GM12878 (cell line): ENCODE data around the gene NEMP2. TPM values are rescaled to one million over a fixed set of nuclear protein-coding genes. Genes with fewer than 3 reads are reported as not detected.

ENCODE experiments used
- ATAC-seq: fragments of 200-7000 bp; cut with Tn5 transposase; 3 replicates; pipeline ENCODE4 v1.9.1; 2020; ENCODE audit warnings: mild to moderate bottlenecking, moderate library complexity
- BruUV-seq: library from RNA; stranded (reverse); fragments of 400-500 nt; replicated peaks from 2 replicates; lab custom pipeline; 2021; lab: Mats Ljungman, UMichigan
- CTCF ChIA-PET: fragments of 300-600 bp; sonication (Branson Sonifier 250); formaldehyde crosslinking; extraction: SDS; loops from one replicate; lab custom pipeline; 2021; ENCODE audit warnings: inconsistent platforms; lab: Yijun Ruan, JAX
- POLR2A ChIA-PET: fragments of 350-600 bp; formaldehyde crosslinking; extraction: SDS; loops from one replicate; lab custom pipeline; 2021; ENCODE audit warnings: inconsistent platforms; lab: Charles Lee
- RAD21 ChIA-PET: fragments of 300-600 bp; sonication (Branson Sonifier 250); formaldehyde crosslinking; loops from one replicate; lab custom pipeline; 2023; ENCODE audit warnings: antibody characterized with exemption; ENCODE audit not compliant: unreplicated experiment; lab: Charles Lee
- SMC1A ChIA-PET: fragments of 300-600 bp; sonication (Branson Sonifier 250); formaldehyde crosslinking; loops from one replicate; lab custom pipeline; 2023; ENCODE audit not compliant: unreplicated experiment, uncharacterized antibody; lab: Charles Lee
- DNase-seq: peaks from one replicate; pipeline ENCODE4 v3.0.0-alpha.2; 2011; ENCODE audit warnings: low read depth, low spot score
- FAIRE-seq: peaks from 3 replicates; lab custom pipeline; 2011; peaks lifted over from hg19 to GRCh38; lab: Jason Lieb, UNC
- H2AFZ ChIP-seq: 2 replicates; pipeline ENCODE4 v1.6.0; 2011; ENCODE audit warnings: low read depth, low read length, control low read depth; ENCODE audit not compliant: control insufficient read depth
- H3K27ac ChIP-seq: 2 replicates; pipeline ENCODE4 v1.5.1; 2011; ENCODE audit warnings: control low read depth; ENCODE audit not compliant: control insufficient read depth, insufficient read depth
- H3K27me3 ChIP-seq, 2 experiments: replicated peaks in 1 of 2; 2 replicates each; pipeline versions ENCODE4 v1.6.0 to v1.6.1; 2011; ENCODE audit warnings: low read length in 1 of 2; ENCODE audit not compliant: control insufficient read depth in 2 of 2, insufficient read depth in 2 of 2
- H3K36me3 ChIP-seq, 2 experiments: 2 replicates each; pipeline ENCODE4 v1.5.1; 2011; ENCODE audit warnings: low read length in 1 of 2; ENCODE audit not compliant: control insufficient read depth in 2 of 2, insufficient read depth in 2 of 2
- H3K4me1 ChIP-seq: 2 replicates; pipeline ENCODE4 v1.6.1; 2011; ENCODE audit warnings: mild to moderate bottlenecking, low read length, moderate library complexity, mixed read lengths; ENCODE audit not compliant: control insufficient read depth, insufficient read depth
- H3K4me2 ChIP-seq: 2 replicates; pipeline ENCODE4 v1.6.0; 2011; ENCODE audit warnings: control low read depth; ENCODE audit not compliant: control insufficient read depth, insufficient read depth
- H3K4me3 ChIP-seq: fragments of 200-600 bp; sonication (generic); 2 replicates; pipeline ENCODE4 v1.5.1; 2016
- H3K79me2 ChIP-seq: 2 replicates; pipeline ENCODE4 v1.6.0; 2011; ENCODE audit warnings: low read length; ENCODE audit not compliant: control insufficient read depth, insufficient read depth
- H3K9ac ChIP-seq: 2 replicates; pipeline ENCODE4 v1.8.0; 2011; ENCODE audit warnings: low read length, control low read depth, mixed read lengths; ENCODE audit not compliant: control insufficient read depth, insufficient read depth
- H3K9me3 ChIP-seq: replicated peaks from 3 replicates; pipeline ENCODE4 v1.5.1; 2011; ENCODE audit warnings: mild to moderate bottlenecking, low read length; ENCODE audit not compliant: control insufficient read depth, insufficient read depth
- H4K20me1 ChIP-seq: 2 replicates; pipeline ENCODE4 v1.6.0; 2011; ENCODE audit not compliant: control insufficient read depth, insufficient read depth
- DPF2 ChIP-seq: fragments of 450-650 bp; IDR thresholded peaks from 2 replicates; pipeline ENCODE4 v1.6.1; 2017; ENCODE audit warnings: mild to moderate bottlenecking
- HDAC6 ChIP-seq: fragments of 200-600 bp; sonication (generic); IDR thresholded peaks from one replicate; pipeline ENCODE4 v1.8.0; 2017; ENCODE audit warnings: antibody characterized with exemption; ENCODE audit not compliant: unreplicated experiment
- IKZF2 ChIP-seq, 2 experiments: fragments of 450-650 bp; IDR thresholded peaks; 2 replicates each; pipeline ENCODE4 v1.6.1; 2017; ENCODE audit warnings: mild to moderate bottlenecking in 2 of 2, moderate library complexity in 2 of 2
- NR2F1 ChIP-seq: fragments of 450-650 bp; conservative IDR thresholded peaks from 2 replicates; pipeline ENCODE4 v1.6.1; 2017; ENCODE audit warnings: mild to moderate bottlenecking
- POLR2A ChIP-seq: IDR thresholded peaks from 2 replicates; pipeline ENCODE4 v1.6.1; 2011; ENCODE audit warnings: low read depth, mild to moderate bottlenecking, low read length
- POLR2AphosphoS2 ChIP-seq: IDR thresholded peaks from 2 replicates; pipeline ENCODE4 v1.6.1; 2011; ENCODE audit warnings: low read depth, mild to moderate bottlenecking, low read length, improper control_type of control experiment, moderate library complexity
- POLR2AphosphoS5 ChIP-seq: IDR thresholded peaks from 2 replicates; pipeline ENCODE4 v1.6.1; 2011; ENCODE audit warnings: mild to moderate bottlenecking, low read length, inconsistent platforms
- SREBF2 ChIP-seq: IDR thresholded peaks from 2 replicates; pipeline ENCODE4 v1.6.1; 2012; ENCODE audit warnings: mild to moderate bottlenecking, low read length
- WGBS: methylation state at CpG from one replicate; pipeline ENCODE4 v1.1.6; 2016; ENCODE audit warnings: low lambda C conversion rate; ENCODE audit not compliant: insufficient replicate concordance, insufficient coverage; ENCODE audit errors: missing lambda C conversion rate; 5-methylcytosine and 5-hydroxymethylcytosine counted together
- in situ Hi-C: fragments of 300-500 bp; cut with MboI; formaldehyde crosslinking; loops from 9 replicates; pipeline ENCODE4 v1.14.3; 2018; ENCODE audit warnings: mixed read lengths
- intact Hi-C: fragments of 100-400 bp; cut with micrococcal nuclease; formaldehyde crosslinking; loops from one replicate; pipeline ENCODE4 v1.14.2; 2022; ENCODE audit not compliant: unreplicated experiment
- polyA plus RNA-seq, 11 experiments: library from polyadenylated mRNA; depleted of rRNA in 4 of 11; unstranded in 6 of 11; stranded (reverse) in 5 of 11; fragments of >200 nt; fragmentation: Nextera tagmentation in 4 of 11; fragmentation: Illumina TruSeq in 1 of 11; extraction: Ambion mirVana in 4 of 11; extraction: Trizol in 1 of 11; gene quantifications; 1 replicate in 1 of 11; 2 replicates in 10 of 11; pipeline versions ENCODE4 v1.2.1 to v1.2.3, GENCODE V29; 2011 to 2016; ENCODE audit warnings: inconsistent platforms in 2 of 11, missing spikeins in 2 of 11, low read depth in 1 of 11
- total RNA-seq, 4 experiments: library from RNA; depleted of rRNA in 3 of 4; stranded (reverse); fragments of >200 nt in 3 of 4; fragmentation: Illumina TruSeq in 1 of 4; extraction: Trizol in 1 of 4; gene quantifications; 2 replicates each; pipeline versions ENCODE4 v1.2.1 to v1.2.3, GENCODE V29; 2013 to 2021
- TF ChIP-seq, protein P1 (sequence below): fragments of 450-650 bp; formaldehyde crosslinking; IDR thresholded peaks from 2 replicates; pipeline ENCODE4 v1.4.0; 2020; ENCODE audit warnings: mild to moderate bottlenecking, moderate library complexity
- TF ChIP-seq, protein P2 (sequence below), 3 experiments: IDR thresholded peaks in 2 of 3; conservative IDR thresholded peaks in 1 of 3; 2 replicates each; pipeline ENCODE4 v1.5.1; 2011; ENCODE audit warnings: low read depth in 3 of 3, low read length in 3 of 3, mild to moderate bottlenecking in 3 of 3, control low read depth in 2 of 3, moderate library complexity in 2 of 3, inconsistent platforms in 1 of 3, mixed read lengths in 1 of 3; ENCODE audit not compliant: control insufficient read depth in 2 of 3, insufficient read depth in 1 of 3; ENCODE audit errors: extremely low read depth in 1 of 3

Gene NEMP2
- total and polyA plus RNA-seq, 10 of the 15 experiments (the other 5 are each of a cell fraction or from before 2014, with no cell fraction given): 2.3 to 14.0 (median 8.1) TPM

- ATAC-seq (no peak), DNase-seq (no peak), FAIRE-seq (no peak)
- ChIA-PET CTCF (interaction anchor here (0.6 to 1.7 kb wide), 6 partner anchors 12 to 1355 kb away, joined by 3 to 6 read pairs (median 4); no protein-coding TSS in a partner anchor), POLR2A (no interaction called here), SMC1A (interaction anchor here (0.8 to 6.0 kb wide), 6 partner anchors 9 to 45 kb away, joined by 3 to 30 read pairs (median 10); no protein-coding TSS in a partner anchor), RAD21 (interaction anchor here (1.0 kb wide), 1 partner anchor 8 kb away, joined by 3 read pairs; no protein-coding TSS in a partner anchor)
- peaks cover 11% of the 10 kb centered on the region for H3K4me1 ChIP-seq
- H3K36me3 ChIP-seq: peaks cover 0 to 6% of the 10 kb centered on the region in 2 experiments; a peak in 2 of 4 replicates
- TF ChIP-seq POLR2A (no peak), SREBF2 (no peak), HDAC6 (no peak), POLR2AphosphoS5 (no peak), NR2F1 (no peak)
- in situ Hi-C loops: no loop called here
- no peak overlapping the region for H3K27ac ChIP-seq
- H3K4me2 ChIP-seq: no peak overlapping the region
- H3K9ac ChIP-seq: no peak overlapping the region
- no peaks in the 10 kb centered on the region for H4K20me1 ChIP-seq
- intact Hi-C loops: no loop called here
- H3K9me3 ChIP-seq: no peaks in the 10 kb centered on the region
- no peaks in the 10 kb centered on the region for H3K27me3 ChIP-seq
- no peak overlapping the region for H3K4me3 ChIP-seq
- no peak overlapping the region for H2AFZ ChIP-seq
- H3K79me2 ChIP-seq: peaks cover 10% of the 10 kb centered on the region
- BruUV-seq: no TSS peak
- WGBS: 96% methylated on average over 1 of the region's 1 CpG
These were observed 74.6 kb downstream of the NEMP2 start for GRCh38 chr2:190459881-190460280.

- 97% methylated on average over 8 of the region's 8 CpGs for WGBS
- ChIA-PET SMC1A (interaction anchor here (1.0 to 6.0 kb wide), 5 partner anchors 12 to 44 kb away, joined by 3 to 30 read pairs (median 6); no protein-coding TSS in a partner anchor), CTCF (interaction anchor here (1.1 to 1.7 kb wide), 2 partner anchors 11 to 22 kb away, joined by 3 to 4 read pairs; no protein-coding TSS in a partner anchor), RAD21 (no interaction called here), POLR2A (no interaction called here)
- Histone ChIP-seq H4K20me1 (no peaks in the 10 kb centered on the region), H3K27me3 (no peaks in the 10 kb centered on the region), H3K9me3 (no peaks in the 10 kb centered on the region; the same call in 2 of the 3 replicates), H3K27ac (no peak overlapping the region), H3K4me3 (no peak overlapping the region), H3K79me2 (peaks cover 3% of the 10 kb centered on the region), H3K4me1 (no peaks in the 10 kb centered on the region; the same call in 1 of the 2 replicates), H3K36me3 (peaks cover 0 to 6% of the 10 kb centered on the region in 2 experiments; a peak in 2 of 4 replicates), H2AFZ (no peak overlapping the region), H3K4me2 (no peak overlapping the region), H3K9ac (no peak overlapping the region)
- no TSS peak for BruUV-seq
- in situ Hi-C loops: no loop called here
- no peak for FAIRE-seq
- intact Hi-C loops: no loop called here
- no peak for ATAC-seq
- no peak for DNase-seq
- TF ChIP-seq DPF2 (no peak), POLR2AphosphoS2 (no peak), IKZF2 (IDR thresholded peaks at IDR 0.05) (no peak)
- TF ChIP-seq, protein P1, sequence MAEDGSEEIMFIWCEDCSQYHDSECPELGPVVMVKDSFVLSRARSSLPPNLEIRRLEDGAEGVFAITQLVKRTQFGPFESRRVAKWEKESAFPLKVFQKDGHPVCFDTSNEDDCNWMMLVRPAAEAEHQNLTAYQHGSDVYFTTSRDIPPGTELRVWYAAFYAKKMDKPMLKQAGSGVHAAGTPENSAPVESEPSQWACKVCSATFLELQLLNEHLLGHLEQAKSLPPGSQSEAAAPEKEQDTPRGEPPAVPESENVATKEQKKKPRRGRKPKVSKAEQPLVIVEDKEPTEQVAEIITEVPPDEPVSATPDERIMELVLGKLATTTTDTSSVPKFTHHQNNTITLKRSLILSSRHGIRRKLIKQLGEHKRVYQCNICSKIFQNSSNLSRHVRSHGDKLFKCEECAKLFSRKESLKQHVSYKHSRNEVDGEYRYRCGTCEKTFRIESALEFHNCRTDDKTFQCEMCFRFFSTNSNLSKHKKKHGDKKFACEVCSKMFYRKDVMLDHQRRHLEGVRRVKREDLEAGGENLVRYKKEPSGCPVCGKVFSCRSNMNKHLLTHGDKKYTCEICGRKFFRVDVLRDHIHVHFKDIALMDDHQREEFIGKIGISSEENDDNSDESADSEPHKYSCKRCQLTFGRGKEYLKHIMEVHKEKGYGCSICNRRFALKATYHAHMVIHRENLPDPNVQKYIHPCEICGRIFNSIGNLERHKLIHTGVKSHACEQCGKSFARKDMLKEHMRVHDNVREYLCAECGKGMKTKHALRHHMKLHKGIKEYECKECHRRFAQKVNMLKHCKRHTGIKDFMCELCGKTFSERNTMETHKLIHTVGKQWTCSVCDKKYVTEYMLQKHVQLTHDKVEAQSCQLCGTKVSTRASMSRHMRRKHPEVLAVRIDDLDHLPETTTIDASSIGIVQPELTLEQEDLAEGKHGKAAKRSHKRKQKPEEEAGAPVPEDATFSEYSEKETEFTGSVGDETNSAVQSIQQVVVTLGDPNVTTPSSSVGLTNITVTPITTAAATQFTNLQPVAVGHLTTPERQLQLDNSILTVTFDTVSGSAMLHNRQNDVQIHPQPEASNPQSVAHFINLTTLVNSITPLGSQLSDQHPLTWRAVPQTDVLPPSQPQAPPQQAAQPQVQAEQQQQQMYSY (CRISPR knock-in tag): no peak
- TF ChIP-seq, protein P2, sequence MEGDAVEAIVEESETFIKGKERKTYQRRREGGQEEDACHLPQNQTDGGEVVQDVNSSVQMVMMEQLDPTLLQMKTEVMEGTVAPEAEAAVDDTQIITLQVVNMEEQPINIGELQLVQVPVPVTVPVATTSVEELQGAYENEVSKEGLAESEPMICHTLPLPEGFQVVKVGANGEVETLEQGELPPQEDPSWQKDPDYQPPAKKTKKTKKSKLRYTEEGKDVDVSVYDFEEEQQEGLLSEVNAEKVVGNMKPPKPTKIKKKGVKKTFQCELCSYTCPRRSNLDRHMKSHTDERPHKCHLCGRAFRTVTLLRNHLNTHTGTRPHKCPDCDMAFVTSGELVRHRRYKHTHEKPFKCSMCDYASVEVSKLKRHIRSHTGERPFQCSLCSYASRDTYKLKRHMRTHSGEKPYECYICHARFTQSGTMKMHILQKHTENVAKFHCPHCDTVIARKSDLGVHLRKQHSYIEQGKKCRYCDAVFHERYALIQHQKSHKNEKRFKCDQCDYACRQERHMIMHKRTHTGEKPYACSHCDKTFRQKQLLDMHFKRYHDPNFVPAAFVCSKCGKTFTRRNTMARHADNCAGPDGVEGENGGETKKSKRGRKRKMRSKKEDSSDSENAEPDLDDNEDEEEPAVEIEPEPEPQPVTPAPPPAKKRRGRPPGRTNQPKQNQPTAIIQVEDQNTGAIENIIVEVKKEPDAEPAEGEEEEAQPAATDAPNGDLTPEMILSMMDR (IDR thresholded peaks at IDR 0.05 in 2 of 3, conservative IDR thresholded peaks at IDR 0.05 in 1 of 3; ENCODE audit: control insufficient read depth in 2 of 3, extremely low read depth in 1 of 3, insufficient read depth in 1 of 3, low read depth in 3 of 3, low read length in 3 of 3): no peak
These were observed 76.0 kb downstream of the NEMP2 start for GRCh38 chr2:190458352-190459107.
